ENCODE measurements around the gene ADGRL1.
"Not testable (repeated sequence)": the region's sequence is repeated elsewhere in the genome, so short reads cannot be mapped to it uniquely, and the experiment has no call there.

ADGRL1 gene

DNA sequence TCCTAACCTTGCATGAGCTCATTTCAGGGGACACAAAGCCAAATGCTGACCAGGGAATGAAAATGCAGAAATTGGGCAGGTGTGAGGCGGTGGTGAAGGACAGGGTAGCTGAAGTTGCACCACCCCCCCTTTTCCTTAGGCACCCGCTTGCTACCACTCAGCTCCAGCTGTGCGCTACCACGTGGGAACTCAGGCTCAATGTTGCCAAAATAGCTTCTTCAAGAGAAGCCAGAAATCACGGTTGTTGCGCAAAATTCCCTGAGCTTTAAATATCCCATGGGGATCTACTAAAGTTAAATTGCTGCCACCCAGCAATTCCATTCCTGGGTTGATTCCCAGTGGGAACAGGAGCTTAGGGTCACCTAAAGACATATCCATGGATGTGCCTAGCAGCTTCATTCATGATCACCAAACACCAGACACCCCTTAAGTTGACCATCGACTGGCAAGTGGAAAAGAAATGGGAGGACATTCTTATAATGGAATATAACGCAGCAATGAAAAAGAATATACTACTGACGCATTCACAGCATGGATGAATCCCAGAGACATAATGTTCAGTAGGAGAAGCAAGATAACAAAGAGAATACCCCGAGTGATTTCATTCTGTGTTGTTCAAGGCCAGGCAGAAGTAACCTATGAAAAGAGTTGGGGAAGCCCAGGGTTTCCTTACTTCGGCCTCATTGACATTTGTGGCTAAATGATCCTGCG lies 12.8 kb upstream of the ADGRL1 start:
- no peak for DNase-seq

DNA sequence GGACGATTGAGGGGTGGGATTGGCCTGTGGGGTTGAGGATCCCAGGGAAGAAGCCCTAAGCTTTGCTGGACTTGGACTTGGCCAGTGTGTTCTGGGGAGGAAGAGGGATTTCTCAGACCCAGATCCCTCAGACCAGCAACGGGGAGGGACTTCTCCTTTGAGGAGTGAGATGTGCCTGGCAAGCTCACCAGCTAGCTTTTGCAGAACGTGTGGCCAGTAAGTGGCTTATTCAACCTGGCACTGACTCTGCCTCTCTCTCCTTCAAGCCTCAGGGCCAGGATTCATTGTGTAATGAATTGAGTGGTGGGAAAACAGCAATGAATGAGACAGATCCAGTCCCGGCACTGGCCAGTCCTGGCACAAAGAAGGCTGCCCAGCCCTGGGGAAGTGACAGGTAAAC lies 11.9 kb upstream of the ADGRL1 start:
- DNase-seq = not testable (repeated sequence)

DNA sequence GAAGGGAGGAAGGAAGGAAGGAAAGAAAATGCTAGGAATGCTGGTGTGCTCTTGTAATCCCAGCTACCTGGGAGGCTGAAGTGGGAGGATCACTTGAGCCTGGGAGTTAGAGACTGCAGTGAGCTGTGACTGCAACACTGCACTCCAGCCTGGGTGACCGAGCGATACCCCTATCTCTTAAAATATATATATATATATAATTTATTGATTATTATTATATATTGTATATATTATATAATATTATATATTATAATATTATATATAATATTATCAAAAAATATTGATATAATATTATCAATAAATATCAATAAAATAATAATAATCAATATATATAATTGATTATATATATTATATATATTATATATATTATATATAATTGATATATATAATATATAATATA lies 8.6 kb upstream of the ADGRL1 start:
- no peak for DNase-seq

DNA sequence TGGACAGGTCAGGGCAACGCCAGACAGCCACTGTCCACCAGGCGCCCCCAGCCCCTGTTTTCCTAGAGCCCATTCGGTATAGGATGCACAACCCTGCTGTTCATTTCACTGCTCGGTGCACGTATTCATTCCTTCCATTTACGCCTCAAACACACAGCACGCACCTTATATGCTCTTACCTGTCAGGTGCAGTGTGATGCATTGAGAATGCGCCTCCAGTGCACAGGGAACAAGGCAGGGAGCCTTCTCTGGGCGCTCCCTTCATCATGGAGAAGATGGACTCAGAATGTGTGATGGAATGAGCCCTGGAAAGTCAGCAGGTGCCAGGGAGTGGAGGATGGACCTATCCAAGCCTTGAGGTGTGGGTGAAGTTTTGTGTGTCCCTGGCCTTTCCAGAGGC lies 4.2 kb upstream of the ADGRL1 start:
- not testable (repeated sequence) for DNase-seq

DNA sequence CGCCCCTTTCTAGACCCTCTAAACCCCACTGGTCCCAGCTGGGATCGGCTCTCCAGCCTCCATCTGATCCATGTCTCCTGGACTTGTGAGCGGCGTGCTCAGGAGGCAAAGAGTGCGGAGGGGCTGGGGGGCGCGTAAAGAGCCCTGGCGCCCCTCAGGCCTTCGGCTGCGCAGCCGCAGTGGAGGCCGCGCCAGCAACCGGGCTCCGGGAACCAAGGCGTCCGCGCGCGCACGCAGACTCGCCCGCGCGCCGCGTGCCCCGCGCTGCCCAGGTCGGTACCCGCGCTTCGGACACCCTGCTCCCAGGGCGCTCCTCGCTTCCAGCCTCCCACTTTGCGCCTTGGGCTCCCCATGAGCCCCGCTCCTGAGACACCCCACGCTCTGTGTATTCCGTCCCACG lies 3.4 kb upstream of the ADGRL1 start:
- not testable (repeated sequence) for DNase-seq

DNA sequence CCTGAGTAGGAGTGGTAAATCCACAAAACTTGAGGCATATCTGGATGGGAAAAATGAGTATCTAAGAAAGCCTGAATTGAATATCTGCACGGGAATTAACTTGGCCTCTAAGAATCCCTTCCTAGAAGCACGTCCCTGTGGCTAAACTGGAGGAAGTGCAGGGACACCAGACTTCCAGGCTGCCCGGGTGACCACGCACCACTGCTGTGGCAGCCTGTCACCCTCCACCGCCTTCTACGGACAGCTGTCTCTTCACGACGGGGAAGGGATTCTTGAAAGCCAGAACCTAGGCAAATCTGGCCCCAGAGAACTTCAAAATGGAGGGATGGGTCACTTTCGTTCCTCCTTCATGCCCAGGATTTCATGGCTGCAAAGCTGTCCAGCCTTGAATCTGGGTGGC lies 2.5 kb upstream of the ADGRL1 start:
- not testable (repeated sequence) for DNase-seq

DNA sequence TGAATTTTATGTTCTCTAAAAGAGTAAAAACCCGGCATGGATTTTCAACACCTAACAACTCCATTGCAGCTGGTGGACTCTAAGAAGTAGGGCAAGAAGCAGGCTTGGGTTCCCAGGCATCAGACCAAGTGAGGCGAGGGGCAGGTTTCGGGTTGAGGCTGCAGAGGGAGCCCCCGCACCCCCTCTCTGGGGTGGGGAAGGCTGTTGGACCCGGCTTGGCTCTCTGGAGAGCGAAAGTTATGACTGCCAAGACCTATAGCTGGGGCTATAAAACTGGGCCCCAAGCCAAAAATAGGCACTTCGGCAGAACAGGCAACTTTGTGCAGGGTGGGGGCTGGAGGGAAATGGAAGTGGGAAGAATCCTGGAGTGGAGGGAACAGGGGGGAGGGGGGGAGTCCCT lies 1.8 kb upstream of the ADGRL1 start:
- DNase-seq = not testable (repeated sequence)

DNA sequence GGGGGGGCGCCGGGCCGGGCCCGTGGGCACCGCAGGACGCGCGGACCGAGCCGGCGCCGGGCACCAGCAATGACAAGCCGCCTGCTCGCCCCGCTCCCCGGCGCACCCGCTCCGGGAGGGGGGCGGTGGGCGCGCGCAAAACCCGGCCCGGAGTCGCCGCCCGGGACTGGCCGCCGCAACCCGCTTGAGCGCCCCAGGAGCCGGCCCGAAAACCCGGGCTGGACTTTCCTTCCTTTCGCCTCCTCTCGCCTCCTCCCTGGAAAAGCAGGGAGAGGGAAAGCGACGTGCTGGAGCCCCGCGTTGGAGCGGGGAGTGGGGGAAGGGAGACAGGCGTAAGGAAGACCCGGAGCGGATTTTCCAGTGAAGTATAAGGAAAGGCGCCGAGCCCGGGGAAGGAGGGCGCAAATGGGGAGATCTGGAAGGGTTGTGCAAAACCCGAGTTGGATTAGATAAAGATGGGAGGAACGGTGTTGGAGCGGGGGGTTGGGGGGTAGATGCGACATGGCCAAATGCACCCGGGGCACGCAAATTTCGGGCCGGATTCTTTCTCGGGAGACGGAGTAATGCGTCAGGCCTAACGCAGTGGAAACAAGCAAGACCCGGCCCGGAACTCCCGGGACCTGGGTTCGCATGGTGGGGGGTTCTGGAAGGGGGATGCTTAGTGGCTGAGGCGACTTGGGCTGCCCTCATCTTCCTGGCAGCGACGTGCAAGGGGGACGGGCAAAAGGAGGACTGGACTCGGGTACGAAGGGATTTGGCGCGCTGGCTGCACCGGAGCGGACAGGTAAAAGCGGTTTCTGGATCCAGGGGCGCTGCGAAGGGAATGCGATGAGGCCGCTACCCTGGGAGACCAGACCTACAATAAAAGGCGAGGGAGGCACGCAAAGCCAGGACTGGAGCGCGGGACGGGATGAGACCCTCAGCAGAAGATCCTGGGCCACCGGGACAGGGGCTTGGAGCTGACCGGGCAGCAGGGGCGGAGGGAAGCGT lies 1.1 kb upstream of the ADGRL1 start:
- peak; percentile 97 for DNase-seq

DNA sequence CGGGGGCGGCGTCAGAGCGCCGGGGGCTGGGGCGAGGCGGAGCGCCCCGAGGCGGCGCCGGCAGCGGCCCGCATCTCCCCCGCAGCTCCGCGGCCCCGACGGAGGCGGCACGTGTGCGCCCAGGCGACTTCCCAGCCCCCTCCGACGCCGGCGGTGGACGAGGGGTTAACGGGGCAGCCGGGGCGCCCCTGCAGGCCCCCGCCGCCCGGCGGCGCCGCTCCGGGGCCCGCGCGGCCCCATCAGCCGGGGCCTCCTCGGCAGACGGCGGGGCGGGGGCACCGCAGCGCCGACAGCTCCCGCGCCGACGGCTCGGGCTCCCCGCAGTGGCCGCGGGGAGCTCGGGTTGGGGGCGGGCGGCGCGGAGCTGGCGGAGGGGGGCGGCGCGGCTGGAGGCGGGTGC lies 339 bp upstream of the ADGRL1 start:
- DNase-seq = not testable (repeated sequence)

DNA sequence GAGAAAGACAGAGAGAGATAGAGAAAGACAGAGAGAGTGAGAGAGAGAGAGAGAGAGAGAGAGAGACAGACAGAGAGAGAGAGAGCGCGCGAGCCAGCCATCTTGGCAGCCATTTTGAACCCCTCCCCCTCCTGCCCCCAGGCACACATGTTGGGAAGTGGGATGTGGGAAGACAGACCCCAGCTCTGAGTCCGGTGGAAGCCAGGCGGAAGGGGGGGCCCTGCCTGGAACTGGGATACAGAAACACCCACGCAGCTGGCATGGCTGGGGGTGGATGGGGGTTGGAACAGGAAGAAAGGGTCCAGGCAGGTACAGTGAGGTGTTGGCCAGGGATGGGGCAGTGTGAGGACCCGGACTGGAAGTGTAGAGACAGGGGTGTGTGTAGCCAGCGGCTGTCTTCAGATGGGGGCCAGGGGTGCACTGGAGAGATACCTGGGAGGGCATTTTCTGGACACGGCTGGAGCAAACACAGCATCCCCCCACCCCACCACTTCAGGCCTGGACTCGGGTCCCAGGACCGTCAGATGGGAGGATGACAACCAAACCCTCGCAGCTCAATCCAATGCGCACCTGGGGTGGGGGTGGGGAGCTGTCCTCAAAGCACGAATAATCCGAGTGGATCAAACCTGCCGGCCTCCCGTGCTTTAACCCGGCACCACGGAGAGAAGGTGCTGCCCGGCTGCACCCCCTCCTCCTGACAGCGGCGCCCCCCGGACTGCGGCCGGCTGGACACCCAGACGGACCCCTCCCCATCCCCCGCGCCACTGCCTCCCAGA lies 1.1 kb downstream of the ADGRL1 start:
- not testable (repeated sequence) for DNase-seq

DNA sequence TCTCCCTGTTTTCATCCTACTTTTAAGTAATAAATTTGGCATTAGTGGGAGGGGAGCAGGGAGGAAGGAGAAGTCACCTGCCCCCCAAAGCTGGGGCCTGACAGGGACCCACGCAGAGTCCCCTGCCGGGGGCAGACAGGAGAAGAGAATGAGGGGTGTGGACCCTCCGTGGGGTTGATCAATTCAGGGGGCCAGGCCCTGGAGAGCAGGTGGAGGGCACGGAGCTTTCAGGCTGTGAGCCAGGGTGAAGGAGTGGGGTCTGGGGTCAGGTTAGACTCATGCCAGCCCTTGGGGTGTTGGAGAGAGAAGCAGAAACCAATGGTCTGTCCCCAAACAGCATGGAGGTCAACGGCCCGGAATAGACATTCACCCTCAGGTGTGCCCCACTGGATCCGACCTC lies 1.8 kb downstream of the ADGRL1 start:
- not testable (repeated sequence) for DNase-seq

DNA sequence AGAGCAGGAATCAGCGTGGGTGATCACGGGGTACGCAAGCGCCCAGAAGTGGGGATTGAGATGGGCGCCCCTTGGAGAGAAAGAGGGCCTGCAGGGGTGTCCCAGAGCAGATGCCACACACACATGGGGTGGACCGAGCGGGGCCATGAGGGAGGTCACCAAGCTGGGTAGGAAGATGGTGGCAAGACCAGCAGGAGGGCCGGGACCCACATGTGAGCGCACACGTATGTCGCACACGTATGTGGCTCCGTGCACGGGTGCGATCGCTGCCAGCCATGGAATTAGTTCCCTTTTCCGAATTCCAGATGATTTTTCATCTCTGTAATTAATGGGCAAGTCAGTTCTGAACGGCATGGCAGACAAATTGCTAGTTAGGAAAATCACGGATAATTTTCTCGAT lies 2.2 kb downstream of the ADGRL1 start:
- not testable (repeated sequence) for DNase-seq

DNA sequence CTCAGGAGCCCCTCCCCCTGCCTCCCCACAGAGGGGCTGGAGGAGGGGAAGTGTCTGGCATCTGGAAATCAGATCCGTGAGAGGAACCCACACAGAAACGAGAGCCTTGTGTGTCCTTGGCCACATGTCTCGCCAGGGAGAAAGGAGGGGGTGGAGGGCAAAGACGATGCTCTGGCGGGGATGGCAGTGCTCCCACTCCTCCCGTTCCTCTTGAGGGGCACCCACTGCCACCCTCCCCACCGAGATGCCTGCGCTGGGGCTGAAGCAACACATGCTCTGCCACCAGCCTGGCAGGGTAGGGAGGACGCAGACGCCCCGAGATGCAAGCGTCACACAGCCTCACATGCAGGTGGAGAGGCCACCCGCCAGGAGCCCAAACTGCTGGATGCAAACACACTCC lies 2.8 kb downstream of the ADGRL1 start:
- no peak for DNase-seq

DNA sequence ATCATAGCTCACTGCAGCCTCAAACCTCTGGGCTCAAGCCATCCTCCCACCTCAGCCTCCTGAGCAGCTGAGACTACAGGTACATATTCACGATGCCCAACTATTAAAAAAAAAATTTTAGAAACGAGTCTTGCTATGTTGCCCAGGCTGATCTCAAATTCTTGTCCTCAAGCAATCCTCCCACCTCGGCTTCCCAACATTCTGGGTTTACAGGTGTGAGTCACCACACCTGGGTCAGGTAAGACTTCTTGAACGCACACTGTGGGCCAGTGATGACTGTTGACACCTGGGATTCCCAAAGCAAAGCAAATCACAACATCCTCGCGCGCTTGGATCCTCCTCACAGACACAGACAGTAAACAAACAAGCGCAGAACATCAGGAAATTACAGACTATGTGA lies 4.5 kb downstream of the ADGRL1 start:
- not testable (repeated sequence) for DNase-seq

DNA sequence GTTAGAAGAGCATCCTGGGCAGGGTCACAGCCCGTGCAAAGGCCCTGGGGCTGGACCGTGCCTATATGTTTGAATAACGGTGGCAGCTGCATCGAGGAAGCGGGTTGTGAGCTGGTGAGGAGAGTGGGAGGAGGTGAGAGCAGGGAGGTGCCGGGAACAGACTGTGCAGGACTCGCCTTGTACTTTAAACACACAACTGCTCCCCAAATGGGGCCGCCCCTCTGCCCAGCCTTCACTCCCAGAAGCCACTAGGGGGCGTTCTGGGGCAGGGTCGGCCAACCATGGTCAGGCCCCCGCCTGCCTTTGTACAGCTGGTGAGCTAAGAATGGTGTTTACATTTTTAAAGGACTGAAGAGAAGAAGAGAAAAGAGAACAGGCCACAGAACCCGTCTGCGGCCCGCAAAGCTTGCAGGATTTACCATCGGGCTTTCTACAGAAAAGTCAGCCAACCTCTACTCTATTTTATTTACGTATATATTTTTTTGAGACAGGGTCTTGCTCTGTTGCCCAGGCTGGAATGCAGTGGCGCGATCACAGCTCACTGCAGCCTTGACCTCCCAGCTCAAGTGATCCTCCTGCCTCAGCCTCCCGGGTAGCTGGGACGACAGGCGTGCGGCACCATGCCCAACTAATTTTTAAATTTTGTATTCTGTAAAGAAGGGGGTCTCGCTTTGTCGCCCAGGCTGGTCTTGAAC lies 5.7 kb downstream of the ADGRL1 start:
- DNase-seq = peak; percentile 49

DNA sequence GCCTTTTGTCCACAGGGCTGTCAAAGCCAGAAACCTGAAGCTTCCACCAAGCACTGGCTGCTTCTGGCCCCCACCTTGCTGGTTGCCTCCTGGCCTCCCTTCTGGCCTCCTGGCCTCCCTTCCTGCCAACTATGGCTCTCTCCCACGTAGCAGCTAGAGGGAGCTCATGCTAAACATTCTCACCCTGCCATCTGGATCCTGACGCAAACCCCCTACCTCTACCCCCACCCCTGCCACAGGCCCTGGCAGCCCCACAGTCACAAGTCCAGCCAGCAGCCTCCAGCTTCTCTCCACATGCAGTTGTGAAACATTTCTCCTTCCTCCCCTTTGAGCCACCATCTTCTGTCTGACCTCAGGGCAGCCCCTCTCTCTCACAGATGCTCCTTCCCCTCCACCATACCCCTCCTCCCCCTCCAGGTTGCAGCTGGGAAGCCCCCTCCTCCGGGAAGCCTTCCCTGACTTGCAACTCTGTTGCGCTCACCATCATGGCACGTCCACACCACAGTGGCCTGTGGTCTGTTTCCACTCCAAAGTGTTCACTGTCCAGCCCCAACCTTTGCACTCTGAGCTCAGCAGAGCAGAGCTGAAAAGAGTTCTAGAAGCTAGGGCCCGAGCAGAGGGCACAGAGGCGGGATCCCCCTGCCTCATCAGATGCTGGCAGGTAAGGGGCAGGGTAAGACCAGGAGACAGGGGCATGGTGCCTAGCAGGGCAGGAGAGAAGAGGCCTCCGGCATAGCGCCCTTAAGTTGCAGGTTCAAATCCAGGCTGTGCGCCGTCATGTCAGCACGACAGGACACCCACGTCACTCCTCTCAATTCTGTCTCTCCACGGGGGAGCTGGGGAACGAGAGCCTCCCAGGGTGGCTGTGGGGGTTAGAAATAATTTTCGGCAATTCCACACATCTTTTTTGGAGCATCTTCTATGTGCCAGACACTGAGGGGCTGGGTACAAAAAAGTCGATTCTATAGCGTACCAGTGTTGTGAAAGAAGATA lies 7.3 kb downstream of the ADGRL1 start:
- DNase-seq = no peak

DNA sequence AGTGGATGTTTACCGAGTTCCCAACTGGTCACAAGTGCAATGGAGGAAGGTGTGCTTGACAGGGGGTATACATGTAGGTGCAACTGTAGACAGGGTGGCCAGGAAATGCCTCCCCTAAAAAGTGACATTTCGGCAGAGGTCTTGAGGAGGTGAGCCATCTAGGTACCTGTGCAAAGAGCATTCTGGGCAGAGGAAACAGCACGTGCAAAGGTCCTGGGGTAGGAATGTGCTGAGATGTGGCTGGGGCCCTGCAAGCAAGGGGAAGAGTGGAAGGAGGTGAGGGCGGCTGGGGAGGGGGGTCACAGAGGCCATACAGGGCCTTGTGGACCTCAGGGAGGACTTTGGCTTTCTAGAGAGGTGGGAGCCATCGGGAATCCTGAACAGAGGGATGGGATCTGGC lies 8.1 kb downstream of the ADGRL1 start:
- DNase-seq = no peak

DNA sequence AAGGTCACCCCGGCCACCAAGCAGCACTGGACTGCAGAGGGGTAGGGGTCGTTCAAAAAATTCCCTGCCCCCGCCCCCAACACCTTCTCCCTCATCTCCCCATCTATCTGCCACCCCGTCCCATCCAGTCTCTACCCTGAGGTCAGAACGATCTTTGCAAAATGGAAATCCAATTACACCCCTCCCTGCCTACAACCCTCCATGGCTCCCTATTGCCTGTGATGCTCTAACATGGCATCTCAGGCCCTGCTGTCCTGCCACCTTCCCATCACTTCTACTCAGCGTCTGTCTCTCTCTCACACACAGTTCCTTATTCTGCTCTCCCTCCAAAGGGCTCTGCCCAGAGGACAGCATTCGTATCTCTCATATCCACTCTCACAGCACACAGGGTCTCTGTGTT lies 8.7 kb downstream of the ADGRL1 start:
- DNase-seq = not testable (repeated sequence)

DNA sequence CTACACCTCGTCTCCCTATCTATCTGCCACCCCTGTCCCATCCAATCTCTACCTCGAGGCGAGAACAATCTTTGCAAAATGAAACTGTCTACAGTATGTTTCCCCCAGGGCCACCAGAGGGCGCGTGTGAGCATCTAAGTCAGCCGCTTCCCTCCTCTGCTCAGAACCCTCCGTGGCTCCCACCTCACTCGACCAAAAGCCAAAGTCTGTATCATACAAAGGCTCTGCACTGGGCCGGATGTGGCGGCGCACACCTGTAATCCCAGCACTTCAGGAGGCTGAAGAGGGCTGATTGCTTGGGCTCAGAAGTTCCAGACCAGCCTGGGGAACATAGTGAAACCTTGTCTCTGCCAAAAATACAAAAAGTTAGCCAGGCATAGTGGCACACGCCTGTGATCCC lies 9.9 kb downstream of the ADGRL1 start:
- peak; percentile 38 for DNase-seq

DNA sequence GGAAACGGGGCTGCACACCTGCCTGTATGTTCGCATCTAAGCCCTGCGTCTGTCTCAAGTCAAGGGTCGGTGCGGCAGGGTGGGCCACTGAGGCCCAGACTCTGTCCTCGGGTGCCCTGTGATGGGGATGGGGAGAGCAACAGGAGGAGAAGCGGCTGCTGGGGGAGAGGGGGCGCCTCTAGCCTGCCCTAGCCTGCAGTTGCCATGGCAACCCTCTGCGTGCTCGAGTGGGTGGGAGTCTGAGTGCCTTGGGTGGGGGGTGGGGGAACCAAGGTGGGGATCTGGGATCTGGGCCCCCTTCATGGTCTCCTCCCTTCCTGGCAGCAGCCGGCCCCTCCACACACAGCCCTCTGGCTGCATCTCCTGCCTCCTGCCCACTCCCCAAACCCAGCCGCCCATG lies 10.8 kb downstream of the ADGRL1 start:
- not testable (repeated sequence) for DNase-seq

DNA sequence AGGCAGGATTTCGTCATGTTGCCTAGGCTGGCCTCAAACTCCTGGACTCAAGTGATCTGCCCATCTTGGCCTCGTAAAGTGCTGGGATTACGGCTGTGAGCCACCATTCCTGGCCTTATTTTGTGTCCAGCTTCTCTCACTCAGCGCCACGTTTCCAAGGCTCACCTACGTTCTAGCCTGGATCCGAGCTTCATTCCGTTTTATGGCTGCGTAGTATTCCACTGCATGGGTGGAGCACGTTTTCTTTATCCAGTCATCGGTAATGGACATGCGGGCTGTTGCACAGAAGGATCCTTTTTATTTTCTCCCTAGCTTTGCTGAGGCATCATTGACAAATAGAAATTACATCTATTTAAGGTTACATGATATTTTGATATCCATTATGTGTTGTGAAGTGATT lies 16.6 kb downstream of the ADGRL1 start:
- no peak for DNase-seq

Data from fibroblast of skin of back (primary cell).